KBM-7 (cell line): ENCODE data around the gene ELMOD3.
"Not testable (repeated sequence)": the region's sequence is repeated elsewhere in the genome, so short reads cannot be mapped to it uniquely, and the experiment has no call there.

ENCODE experiments used
- DNase-seq: peaks from one replicate; pipeline ENCODE4 v3.0.0-alpha.2; 2015
- in situ Hi-C: fragments of 300-500 bp; cut with MboI; formaldehyde crosslinking; loops from 2 replicates; pipeline ENCODE4 v1.14.3; 2020; ENCODE audit warnings: low sequenced_read_pairs, low pct_unique_long_range_greater_than_20kb, mixed read lengths

The ELMOD3 gene

GRCh38 chr2:85362653-85363387 lies 8.3 kb downstream of the ELMOD3 start:
- in situ Hi-C loops, DNase-seq: not testable (repeated sequence)

GRCh38 chr2:85367180-85367579 lies 12.6 kb downstream of the ELMOD3 start:
- in situ Hi-C loops: no loop called here

GRCh38 chr2:85368921-85369320 lies 14.4 kb downstream of the ELMOD3 start:
- in situ Hi-C loops: no loop called here
- DNase-seq: no peak

More at GRCh38 chr2:85367180-85367579, 12.6 kb downstream of the ELMOD3 start:
- no peak for DNase-seq

- DNase-seq: no peak
- in situ Hi-C loops: no loop called here
Measured at GRCh38 chr2:85369500-85369899, 14.9 kb downstream of the ELMOD3 start.

- in situ Hi-C loops: no loop called here
- DNase-seq: no peak
Measured at GRCh38 chr2:85371045-85371444, 16.5 kb downstream of the ELMOD3 start.

GRCh38 chr2:85376291-85377065 lies 21.9 kb downstream of the ELMOD3 start:
- in situ Hi-C loops: no loop called here
- DNase-seq: no peak

GRCh38 chr2:85377083-85377482 lies 22.5 kb downstream of the ELMOD3 start:
- no peak for DNase-seq
- in situ Hi-C loops: no loop called here

GRCh38 chr2:85378257-85378656 lies 23.7 kb downstream of the ELMOD3 start:
- in situ Hi-C loops: no loop called here
- DNase-seq: no peak

- in situ Hi-C loops: no loop called here
- DNase-seq: no peak
Measured at GRCh38 chr2:85380048-85380447, 25.5 kb downstream of the ELMOD3 start.

- DNase-seq, in situ Hi-C loops: not testable (repeated sequence)
Measured at GRCh38 chr2:85383151-85383550, 28.6 kb downstream of the ELMOD3 start.

GRCh38 chr2:85383850-85384249 lies 29.3 kb downstream of the ELMOD3 start:
- DNase-seq: no peak
- in situ Hi-C loops: no loop called here

GRCh38 chr2:85385746-85386145 lies 31.2 kb downstream of the ELMOD3 start:
- in situ Hi-C loops: no loop called here

GRCh38 chr2:85387754-85388153 lies 33.2 kb downstream of the ELMOD3 start:
- DNase-seq: no peak
- in situ Hi-C loops: no loop called here

More at GRCh38 chr2:85385746-85386145, 31.2 kb downstream of the ELMOD3 start:
- DNase-seq: no peak

- in situ Hi-C loops: no loop called here
- no peak for DNase-seq
Measured at GRCh38 chr2:85388878-85389538, 34.4 kb downstream of the ELMOD3 start.

- peak; percentile 75 for DNase-seq
- in situ Hi-C loops: no loop called here
Measured at GRCh38 chr2:85390941-85391669, 36.5 kb downstream of the ELMOD3 start.

GRCh38 chr2:85393836-85394235 lies 39.3 kb downstream of the ELMOD3 start:
- in situ Hi-C loops: no loop called here
- DNase-seq: no peak

- no peak for DNase-seq
- in situ Hi-C loops: no loop called here
Measured at GRCh38 chr2:85394261-85394681, 39.7 kb downstream of the ELMOD3 start.

GRCh38 chr2:85394976-85395375 lies 40.4 kb downstream of the ELMOD3 start:
- in situ Hi-C loops: no loop called here
- DNase-seq: no peak

- DNase-seq: no peak
- in situ Hi-C loops: no loop called here
Measured at GRCh38 chr2:85395912-85396475, 41.4 kb downstream of the ELMOD3 start.
